K562 (cell line): ENCODE results near the gene CLEC2D. TPM values are rescaled to one million over a fixed set of nuclear protein-coding genes. Genes with fewer than 3 reads are reported as not detected.

ENCODE experiments used
- ATAC-seq: fragments of 200-7000 bp; cut with Tn5 transposase; 3 replicates; pipeline ENCODE4 v1.9.1; 2020; ENCODE audit warnings: moderate library complexity
- BruUV-seq: library from RNA; stranded (reverse); fragments of 400-500 nt; replicated peaks from 2 replicates; lab custom pipeline; 2021; lab: Mats Ljungman, UMichigan
- CTCF ChIA-PET: fragments of 300-600 bp; formaldehyde crosslinking; extraction: SDS; loops from one replicate; lab custom pipeline; 2021; ENCODE audit warnings: low intra/inter-chr PET ratio; lab: Yijun Ruan, JAX
- POLR2A ChIA-PET: fragments of 300-600, 350-650 bp; sonication (Branson Sonifier 250); formaldehyde crosslinking; extraction: SDS; loops from one replicate; lab custom pipeline; 2021; ENCODE audit warnings: antibody characterized with exemption, inconsistent platforms; lab: Yijun Ruan, JAX
- DNase-seq, 4 experiments: peaks; one replicate each; pipeline versions ENCODE4 v3.0.0 to v3.0.0-alpha.2; 2011 to 2018; ENCODE audit warnings: low spot score in 3 of 4, mixed read lengths in 3 of 4; ENCODE audit errors: extremely low read depth in 1 of 4
- FAIRE-seq: peaks from 2 replicates; lab custom pipeline; 2011; peaks lifted over from hg19 to GRCh38; lab: Jason Lieb, UNC
- H2AFZ ChIP-seq: 2 replicates; pipeline ENCODE4 v1.6.0; 2011; ENCODE audit warnings: low read depth, low read length, control low read depth, inconsistent platforms
- H3K27ac ChIP-seq: fragments of 200-600 bp; 3 replicates; pipeline ENCODE4 v1.8.0; 2011; ENCODE audit warnings: low read depth, mild to moderate bottlenecking, control low read depth, inconsistent platforms, low read length, moderate library complexity, mixed read lengths; ENCODE audit errors: extremely low read depth
- H3K27me3 ChIP-seq, 2 experiments: fragments of 300-600 bp in 1 of 2; 2 replicates in 1 of 2; 3 replicates in 1 of 2; pipeline versions ENCODE4 v1.6.0 to v1.8.0; 2011; ENCODE audit warnings: inconsistent platforms in 2 of 2, low read length in 2 of 2, mild to moderate bottlenecking in 1 of 2, mixed read lengths in 1 of 2, moderate library complexity in 1 of 2; ENCODE audit not compliant: control insufficient read depth in 2 of 2, insufficient read depth in 2 of 2
- H3K36me3 ChIP-seq: fragments of 300-600 bp; 3 replicates; pipeline ENCODE4 v1.8.0; 2011; ENCODE audit warnings: mild to moderate bottlenecking, low read length, inconsistent platforms; ENCODE audit not compliant: control insufficient read depth, insufficient read depth
- H3K4me1 ChIP-seq, 2 experiments: fragments of 200-600 bp in 1 of 2; replicated peaks in 1 of 2; 2 replicates in 1 of 2; 3 replicates in 1 of 2; pipeline versions ENCODE4 v1.5.1 to v1.8.0; 2011; ENCODE audit warnings: inconsistent platforms in 2 of 2, low read length in 2 of 2, mild to moderate bottlenecking in 1 of 2, mixed read lengths in 1 of 2, moderate library complexity in 1 of 2; ENCODE audit not compliant: control insufficient read depth in 2 of 2, insufficient read depth in 2 of 2
- H3K4me2 ChIP-seq: 2 replicates; pipeline ENCODE4 v1.6.1; 2011; ENCODE audit warnings: low read length, control low read depth, inconsistent platforms, mixed read lengths; ENCODE audit not compliant: insufficient read depth
- H3K4me3 ChIP-seq: fragments of 200-600 bp; sonication (generic), shearing (Covaris generic); 2 replicates; pipeline ENCODE4 v1.5.1; 2016; ENCODE audit warnings: control low read depth, inconsistent platforms
- H3K79me2 ChIP-seq: fragments of 200-600 bp; 3 replicates; pipeline ENCODE4 v1.8.0; 2011; ENCODE audit warnings: low read length, inconsistent platforms; ENCODE audit not compliant: control insufficient read depth, insufficient read depth
- H3K9ac ChIP-seq, 2 experiments: 2 replicates each; pipeline versions ENCODE4 v1.6.0 to v1.6.1; 2011; ENCODE audit warnings: low read depth in 2 of 2, low read length in 2 of 2, control low read depth in 1 of 2, inconsistent platforms in 1 of 2, mild to moderate bottlenecking in 1 of 2, mixed read lengths in 1 of 2; ENCODE audit not compliant: insufficient read depth in 1 of 2
- H3K9me1 ChIP-seq: one replicate; pipeline ENCODE4 v1.6.0; 2011; ENCODE audit warnings: inconsistent platforms, mild to moderate bottlenecking, low read length, moderate library complexity; ENCODE audit not compliant: control insufficient read depth, insufficient read depth
- H3K9me3 ChIP-seq: replicated peaks from 2 replicates; pipeline ENCODE4 v1.5.1; 2011; ENCODE audit warnings: low read depth, low read length, inconsistent platforms; ENCODE audit not compliant: control insufficient read depth, insufficient read depth
- H4K20me1 ChIP-seq: replicated peaks from 2 replicates; pipeline ENCODE4 v1.6.1; 2011; ENCODE audit warnings: low read length, inconsistent platforms, mixed read lengths; ENCODE audit not compliant: control insufficient read depth, insufficient read depth
- CLOCK ChIP-seq: fragments of 250-450 bp; sonication (Bioruptor Pico); IDR thresholded peaks from 2 replicates; pipeline ENCODE4 v1.4.0; 2020; ENCODE audit warnings: mild to moderate bottlenecking, moderate library complexity, borderline replicate concordance
- CREB1 ChIP-seq, 2 experiments: sonication (generic) in 1 of 2; formaldehyde crosslinking in 1 of 2; IDR thresholded peaks; 2 replicates each; pipeline versions ENCODE4 v1.6.1 to v1.8.0; 2012 to 2022; ENCODE audit warnings: inconsistent platforms in 1 of 2, mild to moderate bottlenecking in 1 of 2, missing genetic modification reagents in 1 of 2, moderate library complexity in 1 of 2
- CXXC5 ChIP-seq: fragments of 250-450 bp; sonication (Bioruptor Pico); IDR thresholded peaks from 2 replicates; pipeline ENCODE4 v1.8.0; 2022; ENCODE audit warnings: inconsistent platforms, mild to moderate bottlenecking, moderate library complexity
- EGR1 ChIP-seq: fragments of 450-650 bp; conservative IDR thresholded peaks from 2 replicates; pipeline ENCODE4 v1.6.1; 2017; ENCODE audit warnings: mild to moderate bottlenecking
- ETS2 ChIP-seq: IDR thresholded peaks from 2 replicates; pipeline ENCODE4 v1.6.1; 2016; ENCODE audit warnings: borderline replicate concordance, missing genetic modification characterization, mild to moderate bottlenecking, moderate library complexity, missing compliant biosample characterization; ENCODE audit not compliant: poor library complexity, severe bottlenecking
- FOSL1 ChIP-seq: fragments of 200-800 bp; sonication (Bioruptor generic); conservative IDR thresholded peaks from 2 replicates; pipeline ENCODE4 v1.6.1; 2016; ENCODE audit warnings: missing genetic modification characterization, missing compliant biosample characterization
- GABPA ChIP-seq: fragments of 200-800 bp; sonication (Bioruptor generic); conservative IDR thresholded peaks from 2 replicates; pipeline ENCODE4 v1.6.1; 2016; ENCODE audit warnings: low read depth, missing genetic modification characterization, missing compliant biosample characterization
- KDM5B ChIP-seq: fragments of 200-600 bp; sonication (generic); IDR thresholded peaks from 2 replicates; pipeline ENCODE4 v1.6.1; 2012; ENCODE audit warnings: low read depth, mild to moderate bottlenecking, moderate library complexity, low read length, control low read depth, inconsistent platforms; ENCODE audit not compliant: insufficient replicate concordance
- KLF6 ChIP-seq: fragments of 250-450 bp; sonication (Bioruptor Pico); IDR thresholded peaks from 2 replicates; pipeline ENCODE4 v1.4.0; 2020; ENCODE audit warnings: mild to moderate bottlenecking, moderate library complexity, borderline replicate concordance
- NFATC3 ChIP-seq: fragments of 450-650 bp; IDR thresholded peaks from 2 replicates; pipeline ENCODE4 v1.6.1; 2017; ENCODE audit warnings: mild to moderate bottlenecking
- PRPF4 ChIP-seq: fragments of 200-400 bp; formaldehyde crosslinking; IDR thresholded peaks from one replicate; pipeline ENCODE4 v1.6.1; 2017; ENCODE audit warnings: low read length, low read depth, mild to moderate bottlenecking; ENCODE audit not compliant: insufficient read depth, poor library complexity, severe bottlenecking
- SMAD4 ChIP-seq: fragments of 250-450 bp; sonication (Bioruptor Pico); conservative IDR thresholded peaks from 2 replicates; pipeline ENCODE4 v1.8.0; 2021; ENCODE audit warnings: inconsistent platforms, mild to moderate bottlenecking, moderate library complexity
- STAT5B ChIP-seq: fragments of 250-450 bp; sonication (Bioruptor Pico); IDR thresholded peaks from 2 replicates; pipeline ENCODE4 v1.8.0; 2021; ENCODE audit warnings: mild to moderate bottlenecking, inconsistent platforms
- ZBTB7A ChIP-seq: IDR thresholded peaks from 2 replicates; pipeline ENCODE4 v1.6.1; 2011; ENCODE audit warnings: low read depth, mild to moderate bottlenecking, low read length, moderate library complexity, borderline replicate concordance; ENCODE audit not compliant: control insufficient read depth
- ZFP1 ChIP-seq: fragments of 450-650 bp; formaldehyde crosslinking; IDR thresholded peaks from 2 replicates; pipeline ENCODE4 v1.4.0; 2020; ENCODE audit warnings: mild to moderate bottlenecking, mixed read lengths
- ZFX ChIP-seq: sonication (generic); formaldehyde crosslinking; IDR thresholded peaks from 2 replicates; pipeline ENCODE4 v1.8.0; 2022; ENCODE audit warnings: mild to moderate bottlenecking, missing genetic modification reagents, moderate library complexity
- WGBS: fragments of 100-300 bp; shearing (Covaris generic); methylation state at CpG from one replicate; pipeline ENCODE4 v1.1.6; 2016; ENCODE audit warnings: low coverage, mixed read lengths; ENCODE audit not compliant: insufficient coverage; ENCODE audit errors: missing lambda C conversion rate; 5-methylcytosine and 5-hydroxymethylcytosine counted together
- in situ Hi-C: fragments of 300-500 bp; cut with MboI; formaldehyde crosslinking; loops from 4 replicates; pipeline ENCODE4 v1.15.0; 2018; ENCODE audit warnings: inconsistent platforms, mixed read lengths
- intact Hi-C: fragments of 100-400 bp; cut with micrococcal nuclease; formaldehyde crosslinking; loops from 2 replicates; pipeline ENCODE4 v1.14.2; 2022
- polyA plus RNA-seq, 8 experiments: library from polyadenylated mRNA; depleted of rRNA in 4 of 8; stranded (reverse) in 5 of 8; unstranded in 3 of 8; fragments of >200 nt; fragmentation: Nextera tagmentation in 2 of 8; fragmentation: Illumina TruSeq in 1 of 8; extraction: Ambion mirVana in 2 of 8; extraction: Trizol in 1 of 8; gene quantifications; 2 replicates each; pipeline versions ENCODE4 v1.2.1 to v1.2.3, GENCODE V29; 2011 to 2014; ENCODE audit warnings: inconsistent platforms in 1 of 8, missing spikeins in 1 of 8
- total RNA-seq, 7 experiments: library from RNA; depleted of rRNA in 6 of 7; stranded (reverse); fragments of >200 nt in 6 of 7; fragmentation: Illumina TruSeq in 2 of 7; extraction: Trizol in 2 of 7; gene quantifications; 2 replicates each; pipeline versions ENCODE4 v1.2.1 to v1.2.3, GENCODE V29; 2011 to 2021; ENCODE audit warnings: low replicate concordance in 1 of 7
- TF ChIP-seq, protein P1 (sequence below): fragments of 250-450 bp; sonication (Bioruptor Pico); IDR thresholded peaks from 2 replicates; pipeline ENCODE4 v1.5.0; 2020; ENCODE audit warnings: mild to moderate bottlenecking

CLEC2D gene
- total and polyA plus RNA-seq, 9 of the 15 experiments (the other 6 are each of a cell fraction or from before 2014, with no cell fraction given) = 1.4 to 5.0 (median 2.2) TPM

DNA sequence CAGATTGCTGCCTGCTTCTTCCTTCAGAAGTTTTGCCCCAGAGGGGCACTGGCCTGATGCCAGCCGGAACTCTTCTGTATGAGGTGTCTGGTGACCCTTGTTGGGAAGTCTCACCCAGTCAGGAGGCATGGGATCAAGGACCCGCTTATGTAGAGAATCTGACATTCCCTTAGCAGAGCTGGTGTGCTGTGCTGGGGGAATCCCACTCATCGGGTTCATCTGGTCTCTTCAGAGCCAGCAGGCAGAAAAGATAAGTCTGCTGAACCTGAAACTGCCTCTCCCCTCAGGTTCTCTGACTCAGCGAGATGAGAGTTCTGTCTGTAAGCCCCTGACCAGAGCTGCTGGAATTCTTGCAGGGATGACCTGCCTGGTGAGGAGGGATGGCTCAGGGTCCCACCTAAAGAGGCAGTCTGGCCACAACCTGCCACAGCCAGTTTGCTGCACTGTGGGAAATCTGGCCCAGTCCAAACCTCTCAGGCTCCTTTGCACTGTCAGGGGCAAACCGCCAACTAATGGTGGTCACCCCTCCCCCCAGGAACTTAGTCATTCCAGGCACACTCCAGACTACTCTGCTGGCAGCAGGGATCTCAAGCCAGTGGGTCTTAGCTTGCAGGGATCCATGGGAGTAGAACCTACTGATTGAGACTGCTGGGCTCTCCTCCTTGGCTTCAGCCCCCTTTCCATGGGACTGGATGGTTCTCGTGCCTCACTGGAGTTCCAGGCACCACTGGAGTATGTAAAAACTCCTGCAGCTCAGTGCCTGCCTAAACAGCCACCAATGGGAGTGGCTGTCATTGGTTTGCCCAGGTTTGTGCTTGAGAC lies 4.1 kb downstream of the CLEC2D start:
- peaks cover 9 to 17% of the 10 kb centered on the region in 2 experiments; a peak in 4 of 5 replicates for H3K4me1 ChIP-seq
- CTCF ChIA-PET = no interaction called here
- H3K4me3 ChIP-seq = no peak overlapping the region
- H3K79me2 ChIP-seq = no peaks in the 10 kb centered on the region
- no TSS peak for BruUV-seq
- H2AFZ ChIP-seq = peak overlapping the region; percentile 61
- intact Hi-C loops = no loop called here
- in situ Hi-C loops = no loop called here
- 0% methylated on average over 6 of the region's 6 CpGs for WGBS
- DNase-seq (peak; percentile 48 to 81 (median 60)), ATAC-seq (peak; percentile 97), FAIRE-seq (peak; percentile 95)
- POLR2A ChIA-PET = interaction anchor here (0.6 to 1.0 kb wide), 7 partner anchors 12 to 226 kb away, joined by 3 to 9 read pairs (median 3); no protein-coding TSS in a partner anchor
- peak overlapping the region; percentile 71 for H3K4me2 ChIP-seq
- H4K20me1 ChIP-seq = no peaks in the 10 kb centered on the region
- no peaks in the 10 kb centered on the region for H3K27me3 ChIP-seq
- no peaks in the 10 kb centered on the region for H3K9me3 ChIP-seq
- H3K27ac ChIP-seq = peak overlapping the region; percentile 75
- peak overlapping the region; percentile 39 to 80; a peak in 3 of 4 replicates for H3K9ac ChIP-seq
- no peaks in the 10 kb centered on the region for H3K36me3 ChIP-seq
- no peaks in the 10 kb centered on the region for H3K9me1 ChIP-seq
- peak; percentile 62; the same call in 1 of the 2 replicates for TF ChIP-seq ZBTB7A
- TF ChIP-seq CXXC5 (CRISPR knock-in tag) = no peak
- no peak for TF ChIP-seq ZFP1
- peak; percentile 30; the same call in 1 of the 2 replicates for TF ChIP-seq SMAD4 (CRISPR knock-in tag)
- no peak for TF ChIP-seq CREB1 (IDR thresholded peaks at IDR 0.05)
- TF ChIP-seq CREB1 (CRISPR knock-in tag; IDR thresholded peaks at IDR 0.05) = no peak
- no peak for TF ChIP-seq ETS2 (tag)
- no peak for TF ChIP-seq KDM5B
- TF ChIP-seq KLF6 (CRISPR knock-in tag) = no peak
- TF ChIP-seq PRPF4 = no peak
- no peak for TF ChIP-seq STAT5B (CRISPR knock-in tag)
- TF ChIP-seq FOSL1 (tag) = peak; percentile 86
- TF ChIP-seq ZFX (CRISPR knock-in tag) = no peak
- TF ChIP-seq GABPA (tag) = no peak
- no peak for TF ChIP-seq CLOCK (CRISPR knock-in tag)
- TF ChIP-seq EGR1 = no peak
- TF ChIP-seq, protein P1, sequence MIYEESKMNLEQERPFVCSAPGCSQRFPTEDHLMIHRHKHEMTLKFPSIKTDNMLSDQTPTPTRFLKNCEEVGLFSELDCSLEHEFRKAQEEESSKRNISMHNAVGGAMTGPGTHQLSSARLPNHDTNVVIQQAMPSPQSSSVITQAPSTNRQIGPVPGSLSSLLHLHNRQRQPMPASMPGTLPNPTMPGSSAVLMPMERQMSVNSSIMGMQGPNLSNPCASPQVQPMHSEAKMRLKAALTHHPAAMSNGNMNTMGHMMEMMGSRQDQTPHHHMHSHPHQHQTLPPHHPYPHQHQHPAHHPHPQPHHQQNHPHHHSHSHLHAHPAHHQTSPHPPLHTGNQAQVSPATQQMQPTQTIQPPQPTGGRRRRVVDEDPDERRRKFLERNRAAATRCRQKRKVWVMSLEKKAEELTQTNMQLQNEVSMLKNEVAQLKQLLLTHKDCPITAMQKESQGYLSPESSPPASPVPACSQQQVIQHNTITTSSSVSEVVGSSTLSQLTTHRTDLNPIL (CRISPR knock-in tag) = no peak
- no peak for TF ChIP-seq NFATC3
